Right renal cortex interstitium (tissue), 3 donors: ENCODE data around the gene DLGAP4. TPM values are rescaled to one million over a fixed set of nuclear protein-coding genes. Genes with fewer than 3 reads are reported as not detected.

Experiments
- DNase-seq, 3 donors: peaks; one replicate each; pipeline ENCODE4 v3.0.0-alpha.2; 2013; ENCODE audit warnings: low read depth in 3 of 3, low spot score in 2 of 3
- polyA plus RNA-seq, 3 donors: library from polyadenylated mRNA; unstranded; fragments of 120-200 nt; gene quantifications; one replicate each; pipeline ENCODE4 v1.2.1, GENCODE V29; 2013; ENCODE audit not compliant: insufficient read length in 3 of 3

Gene DLGAP4
- polyA plus RNA-seq, 3 donors, result 42.9 to 49.1 (median 48.1) TPM

DNA sequence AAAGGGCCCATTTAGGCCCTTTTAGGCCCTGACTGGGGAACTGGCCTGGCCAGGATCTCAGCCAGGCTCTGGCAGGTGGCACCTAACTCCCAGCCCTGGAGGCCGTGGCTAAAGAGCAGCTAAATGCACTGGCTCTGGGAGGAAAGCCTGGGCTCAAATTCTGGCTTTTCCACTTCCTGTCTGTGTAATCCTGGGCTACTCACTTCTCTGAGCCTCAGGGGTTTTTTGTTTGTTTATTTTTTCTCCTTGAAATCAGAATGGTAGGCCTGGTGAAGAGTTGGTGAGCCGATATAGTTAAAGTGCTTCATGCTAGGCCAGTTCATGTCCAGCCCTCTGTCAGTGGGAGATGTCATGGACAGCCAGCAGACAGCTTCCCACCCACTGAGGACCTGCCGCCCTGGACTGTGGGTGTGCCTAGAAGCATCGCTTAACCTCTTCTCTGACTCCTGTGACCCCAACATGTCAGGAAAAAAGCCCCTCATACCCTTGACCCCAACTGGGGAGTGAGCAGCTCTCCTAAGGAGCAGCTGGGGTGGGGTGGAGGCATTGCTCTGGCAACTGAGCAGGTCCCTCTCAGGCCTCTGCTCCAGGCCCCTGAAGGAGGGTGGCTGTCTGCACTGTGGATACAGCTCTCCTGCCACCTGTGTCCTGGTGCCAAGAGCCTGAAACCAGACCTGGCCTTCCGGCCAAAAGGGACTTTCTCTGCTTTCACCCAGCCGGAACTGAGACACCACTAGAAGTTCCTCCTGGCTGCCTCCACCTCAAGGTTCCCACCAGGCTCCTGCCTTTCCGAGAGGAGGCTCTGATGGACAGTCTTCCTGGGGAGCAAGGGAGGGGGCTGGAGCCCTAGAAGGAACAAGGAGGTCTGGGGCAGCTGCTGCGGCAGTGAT, 178.0 kb downstream of the DLGAP4 start:
- no peak for DNase-seq

DNA sequence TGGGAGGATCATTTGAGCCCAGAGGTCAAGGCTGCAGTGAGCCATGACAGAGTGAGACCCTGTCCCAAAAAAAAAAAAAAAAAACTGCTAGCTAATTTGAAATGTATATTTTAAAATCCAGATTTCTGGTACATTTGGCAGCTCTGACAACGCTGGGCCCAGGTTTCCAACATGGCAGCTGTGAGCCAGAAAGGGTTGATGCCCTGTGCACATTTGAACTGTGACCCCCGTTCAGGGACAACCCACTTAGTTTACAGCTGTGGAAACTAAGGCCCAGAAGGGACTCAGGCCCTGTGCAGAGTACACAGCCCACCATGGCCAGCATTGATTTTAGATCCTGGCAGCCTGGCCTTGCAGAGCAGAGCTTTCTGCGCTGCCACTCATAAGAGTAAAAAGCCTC, 179.1 kb downstream of the DLGAP4 start:
- DNase-seq, result no peak

DNA sequence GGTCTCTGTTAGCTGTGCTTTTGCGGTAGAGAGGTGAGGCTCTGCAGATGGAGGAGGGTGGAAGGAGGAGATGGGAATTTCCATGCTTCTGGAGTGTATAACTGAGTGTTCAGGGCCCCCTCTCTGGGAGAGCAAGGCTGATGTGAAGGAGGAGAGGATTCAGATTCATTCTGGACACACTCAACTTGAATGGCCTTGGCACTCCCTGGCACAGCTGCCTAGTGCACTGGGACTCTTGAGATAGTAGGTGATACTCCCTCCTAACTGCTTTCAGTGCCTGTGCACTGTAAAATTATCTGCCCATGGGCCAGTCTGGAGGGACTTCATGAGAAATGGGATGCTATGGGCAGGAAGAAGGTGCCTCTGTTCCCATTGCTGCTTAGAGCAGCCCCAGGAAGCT, 180.9 kb downstream of the DLGAP4 start:
- no peak for DNase-seq

DNA sequence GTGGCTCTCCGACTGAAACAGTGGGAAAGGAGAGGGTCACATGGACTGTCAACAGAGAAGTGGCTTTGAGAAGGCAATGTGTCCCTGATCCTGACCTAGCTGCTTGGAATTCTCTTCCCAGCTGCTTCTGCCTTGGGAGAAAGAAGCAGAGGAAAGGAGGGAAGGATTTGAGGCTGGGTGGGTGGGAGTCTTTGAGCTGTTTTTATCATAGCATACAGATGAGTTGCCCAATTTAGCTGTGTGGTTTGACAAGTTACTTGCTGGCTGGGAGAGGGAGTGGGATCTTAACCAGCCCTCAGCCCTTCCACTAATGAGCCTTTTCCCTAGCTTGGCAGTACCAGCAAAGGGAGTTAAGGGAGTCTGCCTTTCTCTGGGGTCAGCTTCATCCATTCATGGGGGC, 184.1 kb downstream of the DLGAP4 start:
- DNase-seq, result no peak

DNA sequence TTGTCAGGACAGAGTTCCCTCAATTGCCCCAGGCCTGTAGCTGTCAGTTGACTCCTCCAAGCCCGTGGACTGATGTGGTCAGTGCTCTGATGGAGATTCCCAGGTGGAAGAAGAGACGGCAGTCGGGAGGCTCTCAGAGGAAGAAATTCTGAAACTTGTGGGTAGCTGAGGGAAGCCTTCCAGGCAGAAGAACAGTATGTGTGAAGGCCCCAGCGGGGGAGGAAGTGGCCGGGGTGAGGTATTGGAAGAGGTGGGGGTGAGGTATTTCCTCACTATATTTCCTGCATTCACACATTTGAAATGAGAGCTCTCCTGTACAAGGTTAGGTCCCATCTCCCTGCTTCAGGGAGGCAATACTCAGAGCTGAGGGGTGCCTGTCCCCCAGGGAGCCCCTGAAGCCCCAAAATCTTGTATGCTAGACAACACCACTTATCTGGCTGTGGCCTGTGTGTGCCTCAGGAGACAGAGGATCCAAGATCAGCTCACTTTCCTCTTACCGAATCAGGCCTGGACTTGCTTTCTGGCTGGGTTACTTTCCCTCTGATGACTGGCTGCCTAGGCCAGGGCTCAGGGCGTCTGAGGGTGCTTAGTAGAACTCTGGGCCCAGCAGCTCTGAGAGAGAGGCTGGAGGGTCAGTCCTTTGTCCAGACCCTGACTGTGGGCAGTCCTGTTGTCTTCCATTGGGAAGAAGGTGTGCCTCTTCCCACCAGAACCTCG, 185.9 kb downstream of the DLGAP4 start:
- no peak for DNase-seq

DNA sequence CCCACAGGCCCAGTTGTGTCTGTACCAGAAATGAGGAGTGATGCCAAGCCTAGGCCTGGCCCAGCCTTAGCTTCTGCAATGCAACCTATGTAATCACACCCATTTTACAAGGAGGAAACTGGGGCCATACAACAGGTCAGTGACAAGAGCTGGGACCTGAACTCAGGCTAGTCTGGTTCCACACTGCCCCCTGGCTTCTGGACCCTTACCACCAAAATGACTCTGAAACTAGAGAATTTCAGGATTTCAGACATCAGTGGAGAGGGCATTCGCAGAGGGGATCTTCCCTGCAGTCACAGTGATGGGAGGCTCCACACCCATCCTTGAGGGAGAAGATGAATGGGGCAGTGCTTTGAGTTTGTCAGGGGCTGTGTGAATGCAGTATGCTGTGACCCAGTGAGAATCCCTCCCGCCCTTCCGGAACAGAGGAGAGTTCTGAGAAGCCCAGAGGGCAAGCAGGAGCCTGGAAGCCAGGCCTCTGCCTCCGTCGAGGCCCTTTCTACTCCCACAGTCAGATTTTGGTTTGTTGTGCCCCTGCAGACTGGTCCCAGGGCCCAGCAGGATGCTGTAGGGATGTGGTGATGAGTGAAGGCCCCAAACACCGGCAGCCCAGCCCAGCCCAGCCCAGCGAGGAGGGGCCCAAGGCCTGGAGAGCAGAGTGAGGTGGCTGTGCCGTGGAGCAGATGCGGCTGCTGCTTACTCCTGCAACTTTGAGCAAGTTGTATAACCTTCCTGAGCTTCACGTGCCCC, 187.1 kb downstream of the DLGAP4 start:
- DNase-seq, result no peak

DNA sequence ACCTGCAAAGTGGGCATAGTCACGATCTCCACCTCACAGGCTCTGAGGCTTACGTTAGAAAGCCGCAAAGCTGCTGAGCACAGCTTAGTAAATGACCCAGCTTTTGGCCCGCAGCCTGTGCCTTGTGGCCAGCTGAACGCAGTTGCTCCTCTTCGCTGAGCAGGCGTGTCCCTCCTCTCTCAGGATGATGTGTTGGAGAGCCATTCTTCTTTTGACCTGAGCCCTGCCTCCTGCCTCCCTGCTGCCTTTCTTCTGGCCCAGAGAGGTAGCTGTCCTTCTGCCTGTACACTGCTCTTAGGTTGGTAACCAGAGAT, 187.6 kb downstream of the DLGAP4 start:
- no peak for DNase-seq

DNA sequence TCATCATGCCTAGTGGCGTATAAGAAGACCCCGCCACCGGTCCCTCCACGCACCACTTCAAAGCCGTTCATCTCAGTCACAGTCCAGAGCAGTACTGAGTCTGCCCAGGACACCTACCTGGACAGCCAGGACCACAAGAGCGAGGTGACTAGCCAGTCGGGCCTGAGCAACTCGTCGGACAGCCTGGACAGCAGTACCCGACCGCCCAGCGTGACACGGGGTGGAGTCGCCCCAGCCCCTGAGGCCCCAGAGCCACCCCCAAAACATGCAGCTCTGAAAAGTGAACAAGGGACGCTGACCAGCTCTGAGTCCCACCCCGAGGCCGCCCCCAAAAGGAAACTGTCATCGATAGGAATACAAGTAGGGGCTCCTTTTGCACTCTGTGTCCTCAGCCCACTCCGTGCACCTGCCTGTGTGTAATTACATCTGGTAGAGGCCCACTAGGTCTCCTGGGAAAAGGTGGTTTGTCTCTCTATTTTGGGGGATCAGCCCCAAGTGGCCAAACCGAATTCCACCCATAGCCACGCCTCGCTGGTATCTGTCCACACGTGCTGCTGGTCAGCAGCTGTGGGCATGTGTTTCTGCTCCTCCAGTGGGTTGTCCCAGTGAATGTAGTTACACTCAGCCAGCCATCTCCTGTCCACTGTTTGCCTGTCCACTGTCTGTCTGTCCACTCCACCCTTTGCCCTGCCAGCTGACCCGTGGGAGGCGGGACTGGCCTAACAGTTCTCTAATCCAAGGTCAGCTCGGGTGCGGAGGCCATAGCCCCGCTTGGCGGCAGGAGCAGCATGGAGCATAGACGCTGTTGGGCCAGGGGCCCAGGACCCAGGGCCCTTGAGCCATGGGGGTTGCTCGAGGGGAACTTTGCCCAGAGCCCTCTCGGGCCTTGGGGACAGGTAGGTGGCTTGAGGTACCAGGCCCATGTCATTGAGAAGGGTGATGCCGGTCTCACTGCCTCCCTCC, 190.8 kb downstream of the DLGAP4 start:
- no peak for DNase-seq

DNA sequence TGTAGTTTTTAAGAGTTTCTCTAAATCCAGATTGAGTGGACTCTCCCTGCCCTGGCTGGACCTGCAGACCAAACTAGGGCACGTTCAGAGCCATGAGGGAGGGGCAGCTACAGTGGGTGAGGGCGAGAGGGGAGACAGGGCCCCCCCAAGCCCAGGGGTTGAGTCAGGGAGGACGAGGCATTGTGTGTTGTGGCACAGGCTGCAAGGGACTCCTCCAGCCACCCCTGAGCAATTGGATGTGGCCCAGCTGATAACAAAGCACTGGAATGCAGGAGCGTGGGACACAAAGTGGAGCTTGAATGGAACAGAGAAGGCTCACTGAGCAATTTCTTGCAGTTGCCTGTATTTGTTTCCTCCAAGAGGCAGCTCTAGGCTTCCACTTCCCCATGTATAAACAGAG, 191.7 kb downstream of the DLGAP4 start:
- no peak for DNase-seq

DNA sequence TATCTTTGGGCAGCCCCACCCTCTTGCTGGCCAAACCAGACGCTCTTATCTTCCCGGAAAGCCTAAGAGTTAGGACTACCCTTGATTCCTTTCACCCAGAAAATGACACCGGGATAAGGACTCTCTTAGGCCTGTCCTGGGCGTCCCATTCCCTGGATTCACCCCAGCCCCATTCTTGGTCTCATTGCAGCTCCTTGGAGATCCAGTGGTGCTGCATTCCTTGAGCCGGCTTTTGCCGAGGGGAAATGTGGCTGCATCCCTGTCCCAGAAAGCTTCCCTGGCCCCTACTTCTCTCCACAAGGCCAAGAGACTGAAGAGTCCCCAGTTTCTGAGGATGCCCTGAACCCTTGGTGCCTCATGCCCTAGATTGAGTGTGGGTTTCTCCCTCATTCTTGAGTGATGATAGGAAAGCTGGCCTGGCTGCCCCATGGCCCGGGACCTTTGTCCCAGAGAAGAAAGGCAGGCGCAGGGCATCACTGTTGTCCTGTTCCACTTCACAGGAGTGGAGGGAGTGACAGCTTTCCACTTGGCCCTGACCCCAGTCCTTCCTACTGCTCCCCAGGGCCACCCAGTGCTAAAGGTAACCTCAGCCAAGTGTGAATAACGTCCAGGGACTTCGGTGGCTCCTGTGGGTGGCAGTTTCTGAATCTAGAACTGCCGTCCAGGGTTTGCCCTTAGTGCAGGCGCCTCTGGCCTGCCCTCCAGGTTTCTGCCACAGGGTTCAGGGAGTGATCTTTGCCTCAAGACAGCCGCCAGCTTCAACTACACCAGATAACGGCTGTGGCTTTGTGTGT, 192.4 kb downstream of the DLGAP4 start:
- no peak for DNase-seq

DNA sequence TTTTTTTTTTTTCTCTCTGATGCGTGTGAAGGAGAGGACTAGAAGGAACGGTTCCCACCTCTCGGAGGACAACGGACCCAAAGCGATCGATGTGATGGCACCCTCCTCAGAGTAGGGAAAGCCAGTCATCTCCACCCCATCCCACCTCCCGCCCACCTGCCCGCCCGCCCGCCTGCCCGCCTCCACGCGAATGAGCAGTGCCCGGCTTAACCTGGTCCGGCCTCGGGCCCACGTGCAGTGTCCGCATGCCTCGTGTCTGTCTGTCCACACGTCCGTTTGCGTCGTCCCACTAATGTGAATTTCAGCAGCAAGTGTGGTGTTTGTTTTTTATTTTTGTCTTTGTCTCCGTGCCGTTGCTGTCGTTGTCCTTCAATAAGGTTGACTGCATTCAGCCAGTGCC, 193.1 kb downstream of the DLGAP4 start:
- no peak for DNase-seq

DNA sequence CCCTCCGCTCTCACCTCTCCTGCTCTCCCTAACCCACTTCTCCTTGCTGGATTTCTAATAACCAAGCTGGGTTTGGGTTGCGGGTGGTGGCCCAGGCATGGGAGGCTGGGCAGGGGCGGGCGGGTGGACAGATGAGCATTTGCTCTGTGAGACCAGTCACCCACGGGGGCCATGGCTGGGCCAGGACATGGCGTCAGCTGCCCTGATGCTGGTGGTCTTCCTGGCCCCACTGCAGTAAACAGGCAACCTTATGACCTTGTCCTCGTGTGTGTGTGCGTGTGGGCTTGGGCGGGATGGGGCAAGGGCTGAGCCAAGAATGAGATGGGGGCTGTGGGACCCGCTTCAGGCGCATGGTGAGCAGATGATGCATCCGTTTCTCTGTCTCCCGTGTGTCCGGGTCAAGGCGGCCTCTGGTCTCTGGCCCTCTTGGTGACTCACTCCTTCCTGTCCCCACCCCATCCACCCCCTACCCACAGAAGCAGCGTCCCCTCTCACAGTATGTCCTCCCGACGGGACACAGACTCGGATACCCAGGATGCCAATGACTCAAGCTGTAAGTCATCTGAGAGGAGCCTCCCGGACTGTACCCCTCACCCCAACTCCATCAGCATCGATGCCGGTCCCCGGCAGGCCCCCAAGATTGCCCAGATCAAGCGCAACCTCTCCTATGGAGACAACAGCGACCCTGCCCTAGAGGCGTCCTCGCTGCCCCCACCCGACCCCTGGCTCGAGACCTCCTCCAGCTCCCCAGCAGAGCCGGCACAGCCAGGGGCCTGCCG, 193.8 kb downstream of the DLGAP4 start:
- no peak for DNase-seq

DNA sequence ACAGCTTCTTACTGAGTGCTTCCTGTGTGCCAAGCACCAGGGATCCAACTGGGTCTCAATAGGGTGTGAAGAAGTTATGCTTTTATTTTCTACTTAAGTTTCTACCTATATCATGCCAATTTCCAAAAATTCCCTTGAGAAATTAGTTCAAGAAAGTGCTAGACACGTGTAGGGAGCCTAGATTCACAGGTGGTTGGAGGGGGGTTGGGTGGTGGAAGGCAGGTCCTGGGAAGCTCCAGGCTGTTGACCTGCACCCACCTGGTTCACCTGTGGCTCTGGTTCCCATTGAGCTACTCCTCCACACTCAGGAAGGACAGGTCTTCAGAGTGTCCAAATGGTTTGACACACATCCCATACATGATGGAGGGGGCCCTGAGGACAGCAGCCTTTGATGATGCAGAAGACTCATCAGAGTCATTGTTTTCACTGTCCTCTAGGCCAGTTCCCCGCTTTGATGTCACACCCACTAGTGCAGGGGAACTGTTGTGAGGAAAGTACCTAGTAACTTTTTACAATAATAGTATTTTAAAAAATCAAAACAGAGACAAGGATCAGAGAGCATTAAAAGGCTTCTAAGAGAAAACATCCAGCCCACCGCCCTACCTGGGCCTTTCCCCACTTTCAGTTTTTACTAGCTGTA, 195.3 kb downstream of the DLGAP4 start:
- DNase-seq, result no peak

DNA sequence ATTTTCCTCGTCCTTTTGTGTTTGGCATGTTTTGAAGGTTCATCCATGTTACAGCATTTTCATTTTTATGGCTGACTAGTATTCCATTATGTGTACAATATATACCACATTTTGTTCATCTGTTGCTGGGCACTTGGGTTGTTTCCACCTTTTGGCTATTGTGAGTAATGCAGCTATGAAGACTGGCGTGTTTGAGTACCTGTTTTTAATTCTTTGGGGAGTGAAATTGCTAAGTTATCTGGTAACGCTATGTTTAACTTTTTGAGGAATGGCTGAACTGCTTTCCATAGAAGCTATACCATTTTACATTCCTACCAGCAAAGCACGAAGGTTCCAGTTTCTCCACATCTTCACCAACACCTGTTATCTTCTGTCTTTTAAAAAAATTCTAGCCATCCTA, 198.2 kb downstream of the DLGAP4 start:
- DNase-seq, result no peak

DNA sequence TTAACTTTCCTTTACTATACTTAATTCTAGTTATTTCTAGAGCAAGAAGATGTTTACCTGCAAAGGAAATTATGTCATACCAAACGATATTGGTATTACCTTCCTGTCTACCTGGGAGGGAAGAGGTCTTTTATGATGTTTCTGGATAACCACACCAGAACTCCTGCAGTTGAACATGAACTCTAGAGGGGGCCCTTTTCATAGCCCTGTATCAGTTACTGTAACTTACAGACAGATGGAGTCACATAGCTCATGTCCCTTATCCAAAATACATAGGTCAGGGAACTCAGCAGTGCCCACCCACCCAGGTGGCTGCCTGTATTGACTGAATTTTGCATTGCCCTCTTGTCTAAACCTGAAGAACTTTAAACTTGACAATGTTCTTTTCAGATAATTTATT, 200.1 kb downstream of the DLGAP4 start:
- no peak for DNase-seq

DNA sequence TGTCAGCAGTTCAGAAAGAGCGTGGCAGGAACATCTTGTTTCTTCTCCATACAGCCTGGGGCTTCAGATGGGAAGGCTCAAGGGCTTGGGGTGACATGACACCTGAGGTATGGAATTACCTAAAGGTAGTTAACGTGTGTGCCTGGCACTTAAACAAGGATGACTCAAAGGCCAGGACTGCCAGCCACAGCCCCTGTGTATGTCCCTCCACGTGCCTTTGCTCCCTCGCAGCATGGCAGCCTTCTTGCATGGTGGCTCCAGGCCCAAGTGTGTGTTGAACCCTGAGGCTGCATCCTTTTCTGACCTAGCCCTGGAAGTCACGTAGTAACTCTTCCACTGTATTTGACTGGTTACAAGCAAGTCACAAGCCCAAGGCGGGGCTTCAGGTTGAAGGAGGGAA, 201.6 kb downstream of the DLGAP4 start:
- no peak for DNase-seq

DNA sequence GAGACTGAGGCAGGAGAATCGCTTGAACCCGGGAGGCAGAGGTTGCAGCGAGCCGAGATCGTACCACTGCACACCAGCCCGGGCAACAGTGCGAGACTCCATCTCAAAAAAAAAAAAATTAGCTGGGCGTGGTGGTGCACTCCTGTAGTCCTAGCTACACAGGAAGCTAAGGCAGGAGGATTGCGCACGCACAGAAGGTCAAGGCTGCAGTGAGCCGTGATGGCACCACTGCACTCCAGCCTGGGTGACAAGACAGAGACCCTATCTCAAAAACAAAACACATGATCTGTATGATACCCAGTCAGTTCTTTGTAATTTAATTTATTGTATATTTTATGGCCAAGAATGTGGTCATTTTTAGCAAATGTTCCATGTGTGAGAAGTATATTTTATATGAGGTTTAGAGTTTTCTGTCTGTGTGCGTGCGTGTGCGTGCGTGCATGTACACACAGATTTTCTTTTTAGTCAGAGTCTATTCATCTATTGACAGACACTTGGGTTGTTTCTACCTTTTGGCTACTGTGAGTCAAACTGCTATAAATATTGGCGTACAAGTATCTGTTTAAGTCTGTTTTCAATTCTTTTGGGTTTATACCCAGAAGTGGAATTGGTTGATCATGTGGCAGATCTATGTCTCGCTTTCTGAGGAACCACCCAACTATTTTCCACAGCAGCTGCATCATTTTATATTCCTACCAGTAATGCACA, 213.0 kb downstream of the DLGAP4 start:
- no peak for DNase-seq

DNA sequence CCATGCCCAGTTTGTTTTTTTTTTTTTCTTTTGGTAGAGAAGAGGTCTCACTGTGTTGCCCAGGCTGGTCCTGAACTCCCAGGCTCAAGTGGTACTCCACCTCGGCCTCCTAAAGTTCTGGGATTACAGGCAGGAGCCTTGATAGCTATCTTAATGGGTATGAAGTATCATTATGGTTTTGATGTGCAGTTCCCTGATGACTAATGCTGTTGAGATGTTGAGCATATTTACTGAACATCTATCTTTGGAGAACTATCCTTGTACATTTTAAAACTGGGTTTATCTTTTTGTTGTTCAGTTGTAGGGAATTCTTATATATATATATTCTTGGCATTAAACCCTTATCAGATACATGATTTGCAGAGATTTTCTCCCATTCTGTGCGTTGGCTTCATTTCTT, 213.8 kb downstream of the DLGAP4 start:
- DNase-seq, result no peak
